Loucy (cell line): Measurements from ENCODE around the gene RXRG.

Experiments
- H2AFZ ChIP-seq: fragments of 200-600 bp; sonication (generic); 2 replicates; pipeline ENCODE4 v1.6.0; 2016; ENCODE audit warnings: antibody characterized with exemption, mild to moderate bottlenecking, low read length, moderate library complexity
- H3F3A ChIP-seq: fragments of 200-600 bp; 2 replicates; pipeline ENCODE4 v1.6.0; 2016; ENCODE audit warnings: antibody characterized with exemption, low read depth, mild to moderate bottlenecking
- H3K27me3 ChIP-seq: fragments of 200-600 bp; sonication (generic); 2 replicates; pipeline ENCODE4 v1.6.1; 2014; ENCODE audit warnings: low read length, mild to moderate bottlenecking; ENCODE audit not compliant: insufficient read depth, poor library complexity, severe bottlenecking
- H3K36me3 ChIP-seq: fragments of 200-600 bp; sonication (generic); 2 replicates; pipeline ENCODE4 v1.6.1; 2016; ENCODE audit warnings: low read length; ENCODE audit not compliant: insufficient read depth
- H3K4me1 ChIP-seq: fragments of 200-600 bp; sonication (generic); 2 replicates; pipeline ENCODE4 v1.5.1; 2014; ENCODE audit warnings: low read length, mild to moderate bottlenecking; ENCODE audit not compliant: insufficient read depth, poor library complexity, severe bottlenecking
- H3K4me2 ChIP-seq: fragments of 200-600 bp; sonication (generic); 2 replicates; pipeline ENCODE4 v1.6.0; 2014; ENCODE audit warnings: antibody characterized with exemption, low read length, low read depth, mild to moderate bottlenecking; ENCODE audit not compliant: poor library complexity, severe bottlenecking
- H3K4me3 ChIP-seq: fragments of 200-600 bp; sonication (generic); 2 replicates; pipeline ENCODE4 v1.5.1; 2014; ENCODE audit warnings: low read length, mild to moderate bottlenecking, mixed read lengths; ENCODE audit not compliant: poor library complexity, severe bottlenecking
- H3K79me2 ChIP-seq: fragments of 200-600 bp; sonication (generic); 2 replicates; pipeline ENCODE4 v1.6.1; 2014; ENCODE audit warnings: low read length; ENCODE audit not compliant: insufficient read depth
- H3K9ac ChIP-seq: fragments of 200-600 bp; sonication (generic); 2 replicates; pipeline ENCODE4 v1.6.0; 2014; ENCODE audit warnings: mild to moderate bottlenecking, low read depth, low read length, moderate library complexity; ENCODE audit not compliant: poor library complexity, severe bottlenecking
- H3K9me2 ChIP-seq: fragments of 200-600 bp; sonication (generic); replicated peaks from 2 replicates; pipeline ENCODE4 v1.6.1; 2016; ENCODE audit warnings: low read depth, low read length, mixed read lengths
- H3K9me3 ChIP-seq: fragments of 200-600 bp; sonication (generic); 2 replicates; pipeline ENCODE4 v1.6.1; 2014; ENCODE audit warnings: mild to moderate bottlenecking, antibody characterized with exemption, low read length, low read depth; ENCODE audit not compliant: insufficient read depth
- H4K20me1 ChIP-seq: fragments of 200-600 bp; sonication (generic); 2 replicates; pipeline ENCODE4 v1.6.0; 2014; ENCODE audit warnings: antibody characterized with exemption, low read length, mild to moderate bottlenecking; ENCODE audit not compliant: insufficient read depth, poor library complexity, severe bottlenecking
- EZH2phosphoT487 ChIP-seq: fragments of 200-600 bp; IDR thresholded peaks from 2 replicates; pipeline ENCODE4 v1.6.1; 2018; ENCODE audit warnings: antibody characterized with exemption, mild to moderate bottlenecking, moderate library complexity, borderline replicate concordance
- TF ChIP-seq, protein P1 (sequence below): fragments of 200-600 bp; sonication (generic); conservative IDR thresholded peaks from 2 replicates; pipeline ENCODE4 v1.5.1; 2014; ENCODE audit warnings: mild to moderate bottlenecking, antibody characterized with exemption, low read length

RXRG gene

GRCh38 chr1:165424454-165425216 is 20.3 kb downstream of the RXRG start:
- no peak for TF ChIP-seq EZH2phosphoT487
- TF ChIP-seq, protein P1, sequence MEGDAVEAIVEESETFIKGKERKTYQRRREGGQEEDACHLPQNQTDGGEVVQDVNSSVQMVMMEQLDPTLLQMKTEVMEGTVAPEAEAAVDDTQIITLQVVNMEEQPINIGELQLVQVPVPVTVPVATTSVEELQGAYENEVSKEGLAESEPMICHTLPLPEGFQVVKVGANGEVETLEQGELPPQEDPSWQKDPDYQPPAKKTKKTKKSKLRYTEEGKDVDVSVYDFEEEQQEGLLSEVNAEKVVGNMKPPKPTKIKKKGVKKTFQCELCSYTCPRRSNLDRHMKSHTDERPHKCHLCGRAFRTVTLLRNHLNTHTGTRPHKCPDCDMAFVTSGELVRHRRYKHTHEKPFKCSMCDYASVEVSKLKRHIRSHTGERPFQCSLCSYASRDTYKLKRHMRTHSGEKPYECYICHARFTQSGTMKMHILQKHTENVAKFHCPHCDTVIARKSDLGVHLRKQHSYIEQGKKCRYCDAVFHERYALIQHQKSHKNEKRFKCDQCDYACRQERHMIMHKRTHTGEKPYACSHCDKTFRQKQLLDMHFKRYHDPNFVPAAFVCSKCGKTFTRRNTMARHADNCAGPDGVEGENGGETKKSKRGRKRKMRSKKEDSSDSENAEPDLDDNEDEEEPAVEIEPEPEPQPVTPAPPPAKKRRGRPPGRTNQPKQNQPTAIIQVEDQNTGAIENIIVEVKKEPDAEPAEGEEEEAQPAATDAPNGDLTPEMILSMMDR, result no peak
- no peak overlapping the region for H2AFZ ChIP-seq
- H3K4me2 ChIP-seq, result no peak overlapping the region
- no peaks in the 10 kb centered on the region for H3K27me3 ChIP-seq
- H3K9me3 ChIP-seq, result no peaks in the 10 kb centered on the region
- H3F3A ChIP-seq, result no peaks in the 10 kb centered on the region
- no peaks in the 10 kb centered on the region for H3K9me2 ChIP-seq
- H3K4me3 ChIP-seq, result no peak overlapping the region
- no peaks in the 10 kb centered on the region for H3K4me1 ChIP-seq
- H3K79me2 ChIP-seq, result no peaks in the 10 kb centered on the region
- no peak overlapping the region for H3K9ac ChIP-seq
- H3K36me3 ChIP-seq, result no peaks in the 10 kb centered on the region
- no peaks in the 10 kb centered on the region for H4K20me1 ChIP-seq

DNA sequence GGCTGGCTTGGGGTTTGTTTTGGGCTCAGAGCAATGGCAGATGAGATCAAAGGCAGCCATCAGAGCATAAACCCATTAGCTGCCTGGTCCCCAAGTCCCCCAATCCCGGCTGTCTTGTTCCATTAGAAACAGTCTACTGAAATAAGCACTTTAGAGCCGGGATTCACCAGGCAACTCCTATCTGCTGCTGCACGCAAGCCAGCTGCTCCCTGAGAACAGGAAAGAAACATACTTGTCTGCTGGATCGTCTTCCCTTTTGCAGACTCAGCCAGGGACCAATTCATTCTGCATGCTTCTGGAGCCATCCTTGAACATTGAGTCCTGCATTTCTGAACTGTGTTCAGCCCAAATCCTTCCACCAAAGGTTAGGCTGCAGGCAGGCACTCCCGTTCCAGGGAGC is 21.8 kb downstream of the RXRG start:
- Histone ChIP-seq H3K9ac (no peak overlapping the region), H3K4me1 (no peaks in the 10 kb centered on the region), H3F3A (no peaks in the 10 kb centered on the region), H4K20me1 (no peaks in the 10 kb centered on the region), H3K27me3 (no peaks in the 10 kb centered on the region), H3K9me2 (no peaks in the 10 kb centered on the region), H3K4me2 (no peak overlapping the region), H3K79me2 (no peaks in the 10 kb centered on the region), H2AFZ (no peak overlapping the region), H3K9me3 (no peaks in the 10 kb centered on the region), H3K4me3 (no peak overlapping the region), H3K36me3 (no peaks in the 10 kb centered on the region)
- TF ChIP-seq, protein P1, result no peak
- no peak for TF ChIP-seq EZH2phosphoT487

DNA sequence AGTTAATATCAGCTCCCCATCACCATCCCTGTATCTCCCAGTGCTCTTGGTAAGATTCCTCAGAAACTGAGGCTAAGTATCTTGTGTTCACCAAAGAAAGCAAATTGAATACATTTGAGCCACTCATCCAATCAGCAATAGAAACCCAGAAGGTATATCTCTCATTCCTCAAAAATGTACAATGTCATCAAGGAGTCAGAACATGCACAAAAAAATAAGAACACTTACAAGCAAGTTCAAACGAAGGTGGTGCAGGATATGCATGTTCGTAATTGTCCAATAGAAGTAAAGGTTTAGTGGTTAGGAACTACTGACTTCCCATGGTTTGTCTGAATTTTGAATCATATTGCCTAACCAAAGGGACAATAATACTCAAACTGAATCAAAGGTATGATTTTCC is 24.3 kb downstream of the RXRG start:
- Histone ChIP-seq H3K79me2 (no peaks in the 10 kb centered on the region), H3K27me3 (no peaks in the 10 kb centered on the region), H2AFZ (no peak overlapping the region), H3K9me3 (no peaks in the 10 kb centered on the region), H3K4me3 (no peak overlapping the region), H3F3A (no peaks in the 10 kb centered on the region), H3K4me1 (no peaks in the 10 kb centered on the region), H3K36me3 (no peaks in the 10 kb centered on the region), H3K9me2 (no peaks in the 10 kb centered on the region), H4K20me1 (no peaks in the 10 kb centered on the region), H3K9ac (no peak overlapping the region), H3K4me2 (no peak overlapping the region)
- TF ChIP-seq, protein P1, result no peak
- TF ChIP-seq EZH2phosphoT487, result no peak
